GM12801 (cell line): Measurements from ENCODE around the gene TMEM253.

ENCODE experiments used
- TF ChIP-seq, protein P1 (sequence below): IDR thresholded peaks from one replicate; pipeline ENCODE4 v1.5.1; 2011; ENCODE audit warnings: control low read depth; ENCODE audit not compliant: insufficient read length; ENCODE audit errors: extremely low read depth

Gene TMEM253

DNA sequence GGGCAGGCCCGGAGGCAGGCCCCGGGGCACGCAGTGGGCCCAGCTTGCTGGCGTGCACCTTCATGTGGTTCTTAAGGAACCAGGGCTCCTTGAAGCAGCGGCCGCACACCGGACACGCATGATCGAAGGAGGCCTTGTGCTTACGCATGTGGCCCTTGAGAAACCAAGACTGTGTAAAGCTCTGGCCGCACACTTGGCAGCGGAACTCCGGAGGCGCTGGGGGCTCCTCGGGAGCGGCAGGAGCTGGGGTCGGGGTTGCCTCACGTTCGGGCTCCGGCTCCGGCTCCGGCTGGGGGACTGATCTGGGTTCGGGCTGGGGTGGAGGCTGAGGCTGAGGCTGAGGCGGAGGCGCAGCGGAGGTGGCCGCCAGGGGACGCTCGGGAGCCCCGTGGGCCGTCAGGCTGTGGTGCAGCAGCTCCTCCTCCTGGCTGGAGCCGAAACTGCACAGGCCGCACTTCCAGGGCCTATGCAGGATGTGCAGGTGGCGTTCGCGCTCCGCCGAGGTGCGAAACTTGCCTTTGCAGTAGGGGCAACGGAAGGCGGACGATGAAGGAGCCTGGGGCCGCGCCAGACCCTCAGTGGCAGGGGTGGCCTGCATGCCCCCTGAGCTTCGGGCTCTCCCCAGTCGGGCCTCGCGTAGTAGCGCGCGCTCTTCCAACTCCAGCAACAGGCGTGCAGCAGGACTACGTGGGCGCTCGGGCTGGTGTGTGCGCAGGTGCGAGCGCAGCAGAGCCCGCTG, 8.4 kb upstream of the TMEM253 start:
- TF ChIP-seq, protein P1, sequence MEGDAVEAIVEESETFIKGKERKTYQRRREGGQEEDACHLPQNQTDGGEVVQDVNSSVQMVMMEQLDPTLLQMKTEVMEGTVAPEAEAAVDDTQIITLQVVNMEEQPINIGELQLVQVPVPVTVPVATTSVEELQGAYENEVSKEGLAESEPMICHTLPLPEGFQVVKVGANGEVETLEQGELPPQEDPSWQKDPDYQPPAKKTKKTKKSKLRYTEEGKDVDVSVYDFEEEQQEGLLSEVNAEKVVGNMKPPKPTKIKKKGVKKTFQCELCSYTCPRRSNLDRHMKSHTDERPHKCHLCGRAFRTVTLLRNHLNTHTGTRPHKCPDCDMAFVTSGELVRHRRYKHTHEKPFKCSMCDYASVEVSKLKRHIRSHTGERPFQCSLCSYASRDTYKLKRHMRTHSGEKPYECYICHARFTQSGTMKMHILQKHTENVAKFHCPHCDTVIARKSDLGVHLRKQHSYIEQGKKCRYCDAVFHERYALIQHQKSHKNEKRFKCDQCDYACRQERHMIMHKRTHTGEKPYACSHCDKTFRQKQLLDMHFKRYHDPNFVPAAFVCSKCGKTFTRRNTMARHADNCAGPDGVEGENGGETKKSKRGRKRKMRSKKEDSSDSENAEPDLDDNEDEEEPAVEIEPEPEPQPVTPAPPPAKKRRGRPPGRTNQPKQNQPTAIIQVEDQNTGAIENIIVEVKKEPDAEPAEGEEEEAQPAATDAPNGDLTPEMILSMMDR = peak; percentile 99

DNA sequence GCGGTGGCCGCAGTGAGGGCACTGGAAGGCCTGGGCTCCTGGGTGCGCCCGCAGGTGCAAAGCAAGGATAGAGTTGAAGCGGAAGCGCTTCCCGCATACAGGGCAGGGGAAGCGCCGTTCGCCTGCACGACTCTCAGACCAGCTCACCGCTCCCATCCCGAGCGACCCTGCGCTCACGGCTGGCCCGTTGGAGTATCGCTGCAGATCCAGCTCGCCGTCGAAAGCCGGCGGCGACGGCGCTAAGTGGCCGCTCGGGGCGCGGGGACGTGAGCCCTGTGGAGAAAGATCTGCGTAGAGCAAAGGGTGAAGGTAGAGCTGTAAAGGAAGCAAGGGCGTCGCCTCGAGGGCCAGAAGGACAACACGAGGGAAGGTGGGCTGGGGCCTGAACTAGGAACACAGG, 7.8 kb upstream of the TMEM253 start:
- TF ChIP-seq, protein P1 = no peak

DNA sequence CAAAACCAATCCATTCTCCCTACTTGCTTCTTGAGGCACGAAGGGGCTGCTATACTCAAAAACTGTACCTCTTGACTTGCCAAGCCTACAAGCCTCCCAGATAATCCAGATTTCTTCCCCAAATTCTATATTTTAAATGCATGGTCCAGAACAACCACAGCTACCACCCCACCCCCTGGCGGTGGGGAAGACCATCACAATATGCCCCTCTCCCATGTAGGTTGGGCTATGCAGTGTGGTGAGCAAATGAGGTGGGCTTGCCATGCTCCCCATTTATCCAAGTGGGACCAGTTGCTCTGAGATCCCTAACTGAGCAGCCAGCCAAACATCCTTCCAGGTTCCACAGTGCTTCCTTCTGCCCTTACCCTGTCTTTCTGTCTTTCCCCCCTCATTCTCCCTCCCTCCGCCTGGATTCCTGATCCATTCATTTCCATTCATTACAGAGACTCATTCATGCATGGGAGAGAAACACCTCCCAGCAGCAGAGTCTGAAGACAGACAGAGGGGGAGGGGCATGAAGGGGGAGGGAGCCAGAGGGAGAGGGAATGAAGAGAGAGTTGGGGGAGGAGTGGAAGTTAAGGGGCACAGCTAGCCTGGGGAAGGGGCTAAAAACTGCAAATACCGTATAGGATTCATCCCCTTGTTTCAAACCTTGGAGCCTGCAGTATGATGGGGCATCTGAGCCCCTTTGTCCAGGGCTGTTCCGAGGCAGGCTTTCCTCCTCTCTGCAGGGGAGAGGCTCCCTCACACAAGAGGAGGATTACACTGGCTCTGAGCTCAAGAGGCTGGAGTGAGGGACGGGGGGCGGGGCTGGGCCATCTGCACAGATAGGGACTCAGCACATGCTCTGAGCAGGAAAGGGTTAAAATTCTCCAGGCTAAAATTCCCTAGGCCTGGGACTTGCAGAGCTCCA, 6.8 kb upstream of the TMEM253 start:
- TF ChIP-seq, protein P1 = no peak

DNA sequence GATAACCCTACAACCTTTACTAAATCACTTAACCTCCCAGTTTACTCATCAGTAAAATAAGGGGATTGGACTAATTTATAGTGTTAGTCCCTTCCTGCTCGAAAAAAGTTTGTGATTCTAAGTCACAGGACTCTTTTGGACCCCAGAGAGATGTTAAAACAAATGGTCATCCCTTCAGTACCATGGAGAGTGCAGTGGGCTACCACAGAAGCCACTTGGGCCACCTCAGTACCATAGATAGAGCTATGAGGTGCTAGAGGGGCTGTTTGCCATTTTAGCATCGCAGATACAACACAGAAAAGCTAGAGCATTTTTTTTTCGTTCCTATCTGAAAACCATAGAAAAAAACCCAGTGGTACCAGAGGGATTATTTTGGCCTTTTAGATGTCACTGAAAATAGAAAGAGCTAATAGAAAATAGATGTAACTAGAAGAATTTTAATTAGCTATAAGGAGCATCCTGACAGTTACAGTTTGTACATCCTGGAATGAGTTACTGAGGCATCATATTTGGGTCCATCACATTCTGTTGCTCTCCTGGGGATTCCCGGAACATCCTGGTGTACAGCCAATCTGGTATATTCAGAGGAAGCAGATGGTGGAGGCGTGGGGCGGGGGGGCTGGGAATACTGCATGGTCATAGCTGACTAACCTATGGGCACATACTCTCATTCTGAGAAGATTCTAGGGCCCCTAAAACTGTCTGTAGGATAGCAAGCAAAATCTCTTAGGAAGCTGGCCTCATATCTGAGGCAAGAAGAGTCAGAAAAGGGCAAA, 5.2 kb upstream of the TMEM253 start:
- TF ChIP-seq, protein P1 = no peak

DNA sequence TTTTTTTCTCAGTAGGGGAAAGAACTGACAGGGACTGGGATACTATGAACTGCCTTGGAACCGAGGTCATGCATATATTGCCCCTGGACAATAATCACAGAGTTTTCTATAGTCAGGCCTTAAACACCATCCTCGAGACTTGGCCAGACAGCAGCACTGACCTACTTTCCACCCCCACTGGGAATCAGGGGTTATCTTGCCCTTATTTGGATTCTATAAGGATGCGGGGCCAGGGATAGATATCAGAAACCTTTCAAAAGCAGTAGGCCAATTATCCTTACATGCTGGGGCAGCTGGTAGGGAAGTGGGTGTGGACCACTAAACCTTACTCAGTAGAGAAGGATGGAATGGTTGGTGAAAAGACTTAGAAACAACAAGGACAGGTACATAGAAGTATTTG, 4.4 kb upstream of the TMEM253 start:
- TF ChIP-seq, protein P1 = no peak

DNA sequence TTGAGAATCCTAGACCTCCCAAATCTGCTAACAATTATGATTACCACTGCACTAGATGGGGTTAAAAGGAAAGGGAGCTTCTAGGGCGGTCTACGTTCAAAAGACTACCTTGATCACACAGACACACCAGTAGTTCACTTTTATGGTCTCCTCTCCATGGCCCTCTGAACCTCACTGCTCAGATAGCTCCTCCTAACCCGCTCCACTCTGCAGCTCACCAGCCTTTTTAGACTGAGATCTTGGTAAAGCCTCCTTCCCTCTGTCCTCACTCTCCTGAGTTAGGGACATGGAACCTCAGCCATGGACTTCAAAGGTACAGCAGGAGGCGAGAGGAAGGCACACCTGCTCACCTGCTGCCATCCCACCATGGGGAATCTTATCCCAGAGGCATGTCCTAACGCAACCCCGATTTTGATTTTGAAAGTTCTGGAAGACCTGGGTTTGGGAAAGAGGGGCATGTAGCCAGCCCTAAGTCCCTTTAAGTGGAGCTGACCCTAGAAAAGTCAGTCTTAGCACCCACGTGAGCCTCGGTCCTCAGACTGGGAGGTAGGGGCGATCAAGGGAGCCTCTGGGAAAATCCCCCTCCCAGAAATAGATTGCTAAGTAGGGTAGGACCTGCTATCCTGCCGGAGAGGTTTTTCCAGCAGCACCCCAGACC, 3.8 kb upstream of the TMEM253 start:
- TF ChIP-seq, protein P1 = no peak
